Transverse colon (tissue), 4 donors: ENCODE data around the gene ID3. TPM values are rescaled to one million over a fixed set of nuclear protein-coding genes. Genes with fewer than 3 reads are reported as not detected.

Experiments used
- DNase-seq: peaks from one replicate; pipeline ENCODE4 v3.0.0-alpha.2; 2019
- H3K27ac ChIP-seq, 4 donors: fragments of 200-600 bp; sonication (generic); 2 replicates each; pipeline ENCODE4 v1.5.1; 2016 to 2018; ENCODE audit warnings: inconsistent platforms in 4 of 4
- H3K27me3 ChIP-seq: fragments of 200-600 bp; sonication (generic); 2 replicates; pipeline ENCODE4 v1.5.1; 2017; ENCODE audit warnings: inconsistent platforms
- H3K36me3 ChIP-seq, 4 donors: fragments of 200-600 bp; sonication (generic); 2 replicates each; pipeline ENCODE4 v1.5.1; 2017 to 2019; ENCODE audit warnings: inconsistent platforms in 4 of 4
- H3K4me1 ChIP-seq, 4 donors: fragments of 200-600 bp; sonication (generic); 2 replicates each; pipeline ENCODE4 v1.5.1; 2017 to 2020; ENCODE audit warnings: inconsistent platforms in 4 of 4
- H3K4me3 ChIP-seq, 4 donors: fragments of 200-600 bp; sonication (generic); 1 replicate in 1 of 4; 2 replicates in 3 of 4; pipeline versions ENCODE4 v1.5.1 to v1.6.1; 2017 to 2019; ENCODE audit warnings: inconsistent platforms in 4 of 4
- H3K9me3 ChIP-seq, 2 donors: fragments of 200-600 bp; sonication (generic); 2 replicates each; pipeline ENCODE4 v1.5.1; 2017 to 2019; ENCODE audit warnings: inconsistent platforms in 2 of 2
- CTCF ChIP-seq, 5 experiments: fragments of 200-600 bp in 3 of 5; fragments of 450-650 bp in 2 of 5; sonication (generic) in 3 of 5; IDR thresholded peaks; 1 replicate in 2 of 5; 2 replicates in 3 of 5; pipeline ENCODE4 v1.5.1; 2016 to 2017; ENCODE audit warnings: antibody characterized with exemption in 5 of 5, inconsistent platforms in 3 of 5, mild to moderate bottlenecking in 2 of 5, moderate library complexity in 1 of 5
- EP300 ChIP-seq: sonication (generic); formaldehyde crosslinking; IDR thresholded peaks from one replicate; pipeline ENCODE4 v1.6.1; 2017; ENCODE audit warnings: antibody characterized with exemption, low read depth
- POLR2A ChIP-seq: fragments of 450-650 bp; IDR thresholded peaks from one replicate; pipeline ENCODE4 v1.6.1; 2016; ENCODE audit warnings: antibody characterized with exemption, mild to moderate bottlenecking, moderate library complexity
- POLR2AphosphoS5 ChIP-seq, 3 donors: sonication (generic); formaldehyde crosslinking; IDR thresholded peaks; one replicate each; pipeline ENCODE4 v1.6.1; 2016; ENCODE audit warnings: antibody characterized with exemption in 3 of 3
- WGBS, 2 donors: methylation state at CpG; one replicate each; pipeline ENCODE4 v1.1.5; 2018; ENCODE audit warnings: low coverage in 1 of 2; 5-methylcytosine and 5-hydroxymethylcytosine counted together
- in situ Hi-C, 4 donors: fragments of 200-750 bp; cut with MboI; loops; one replicate each; pipeline versions ENCODE4 v1.15.0 to v1.15.1; 2017; ENCODE audit warnings: low sequenced_read_pairs in 3 of 4, low pct_ligation_motif_present in 1 of 4, low pct_unique_long_range_greater_than_20kb in 1 of 4
- intact Hi-C: fragments of 100-400 bp; cut with DNase I; formaldehyde crosslinking; loops from one replicate; pipeline ENCODE4 v1.15.1; 2023; ENCODE audit warnings: low total_unique reads
- total RNA-seq, 4 donors: library from RNA; depleted of rRNA; stranded (reverse); fragments of >200 nt; gene quantifications; one replicate each; pipeline ENCODE4 v1.1.0, GENCODE V29; 2016

The ID3 gene
- total RNA-seq, 4 donors from 2014 or later, result 174 to 363 (median 253) TPM

- in situ Hi-C loops (no loop called here), intact Hi-C loops (no loop called here)
- peak overlapping the region; percentile 73 to 84 (median 76) for H3K27ac ChIP-seq
- peaks cover 3% of the 10 kb centered on the region for H3K27me3 ChIP-seq
- peak; percentile 44 for DNase-seq
- H3K36me3 ChIP-seq, result no peaks in the 10 kb centered on the region
- H3K4me3 ChIP-seq, result peak overlapping the region; percentile 50 to 66 (median 54)
- TF ChIP-seq CTCF (IDR thresholded peaks at IDR 0.05), result no peak
- no peak for TF ChIP-seq EP300
- TF ChIP-seq POLR2A, result no peak
- TF ChIP-seq POLR2AphosphoS5 (IDR thresholded peaks at IDR 0.05), result no peak
- H3K4me1 ChIP-seq, result peaks cover 11 to 37% (median 27%) of the 10 kb centered on the region in 4 donors
- no peaks in the 10 kb centered on the region for H3K9me3 ChIP-seq
- WGBS, 2 donors, result 1% methylated on average over 38 of the region's 66 CpGs; no CpG with 5 or more reads in 1 of the 2 donors
These were observed 8.8 kb upstream of the ID3 start for GRCh38 chr1:23567996-23568607.

- WGBS, 2 donors, result 56 to 100% methylated on average over 3 to 15 of the region's 15 CpGs
- no peaks in the 10 kb centered on the region for H3K9me3 ChIP-seq
- H3K36me3 ChIP-seq, result no peaks in the 10 kb centered on the region
- in situ Hi-C loops (no loop called here), intact Hi-C loops (no loop called here)
- H3K27ac ChIP-seq, result peak overlapping the region; percentile 73 to 84 (median 76)
- TF ChIP-seq POLR2A, result no peak
- TF ChIP-seq POLR2AphosphoS5 (IDR thresholded peaks at IDR 0.05), result no peak
- TF ChIP-seq EP300, result no peak
- no peak for TF ChIP-seq CTCF (IDR thresholded peaks at IDR 0.05)
- H3K27me3 ChIP-seq, result peaks cover 3% of the 10 kb centered on the region
- H3K4me3 ChIP-seq, result peak overlapping the region in 3 of 4 donors; percentile 50 to 66 (median 54)
- peaks cover 11 to 42% (median 31%) of the 10 kb centered on the region in 4 donors for H3K4me1 ChIP-seq
- DNase-seq, result no peak
These were observed 8.3 kb upstream of the ID3 start for GRCh38 chr1:23567629-23567995.

- peaks cover 3% of the 10 kb centered on the region for H3K27me3 ChIP-seq
- peaks cover 17 to 55% (median 42%) of the 10 kb centered on the region in 4 donors for H3K4me1 ChIP-seq
- H3K4me3 ChIP-seq, result no peak overlapping the region
- H3K36me3 ChIP-seq, result no peaks in the 10 kb centered on the region
- H3K9me3 ChIP-seq, result no peaks in the 10 kb centered on the region
- 93 to 100% methylated on average over 1 to 6 of the region's 6 CpGs for WGBS, 2 donors
- in situ Hi-C loops, result no loop called here
- intact Hi-C loops, result no loop called here
- H3K27ac ChIP-seq, result peak overlapping the region in 1 of 4 donors; percentile 98
- TF ChIP-seq EP300 (no peak), CTCF (IDR thresholded peaks at IDR 0.05) (no peak), POLR2AphosphoS5 (IDR thresholded peaks at IDR 0.05) (no peak), POLR2A (no peak)
- no peak for DNase-seq
These were observed 7.0 kb upstream of the ID3 start for GRCh38 chr1:23566304-23566703.

- in situ Hi-C loops, result no loop called here
These were observed 6.5 kb upstream of the ID3 start for GRCh38 chr1:23565776-23566175.

More at GRCh38 chr1:23565776-23566175, 6.5 kb upstream of the ID3 start:
- Histone ChIP-seq H3K27ac (peak overlapping the region in 2 of 4 donors; percentile 96 to 98), H3K4me1 (peaks cover 18 to 60% (median 46%) of the 10 kb centered on the region in 4 donors), H3K9me3 (no peaks in the 10 kb centered on the region), H3K36me3 (no peaks in the 10 kb centered on the region), H3K4me3 (no peak overlapping the region), H3K27me3 (peaks cover 3% of the 10 kb centered on the region)
- DNase-seq, result no peak
- 91% methylated on average over 3 of the region's 3 CpGs; no CpG with 5 or more reads in 1 of the 2 donors for WGBS, 2 donors
- intact Hi-C loops, result no loop called here
- TF ChIP-seq CTCF (IDR thresholded peaks at IDR 0.05) (no peak), POLR2AphosphoS5 (IDR thresholded peaks at IDR 0.05) (no peak)
